SK-N-SH treated with all-trans-retinoic acid at 6 μM for 48 hours (cell line): ENCODE measurements around the gene ATP6V0B.

Experiments
- ATAC-seq: fragments of 200-7000 bp; cut with Tn5 transposase; 3 replicates; pipeline ENCODE4 v1.9.1; 2020; ENCODE audit warnings: mild to moderate bottlenecking, moderate library complexity
- ARNTL ChIP-seq: fragments of 450-650 bp; formaldehyde crosslinking; IDR thresholded peaks from 2 replicates; pipeline ENCODE4 v1.5.0; 2020; ENCODE audit warnings: low read depth, mild to moderate bottlenecking, moderate library complexity, borderline replicate concordance
- BACH2 ChIP-seq: fragments of 250-450 bp; sonication (Bioruptor Pico); IDR thresholded peaks from 2 replicates; pipeline ENCODE4 v1.9.0; 2021; ENCODE audit warnings: mild to moderate bottlenecking, borderline replicate concordance
- CREB5 ChIP-seq: fragments of 250-450 bp; sonication (Bioruptor Pico); IDR thresholded peaks from 2 replicates; pipeline ENCODE4 v1.5.1; 2020; ENCODE audit warnings: low read depth, mild to moderate bottlenecking, moderate library complexity
- CSDC2 ChIP-seq: fragments of 250-450 bp; sonication (Bioruptor Pico); IDR thresholded peaks from 2 replicates; pipeline ENCODE4 v1.5.0; 2020; ENCODE audit warnings: mild to moderate bottlenecking, moderate library complexity
- CSRNP3 ChIP-seq: fragments of 250-450 bp; sonication (Bioruptor Pico); IDR thresholded peaks from 2 replicates; pipeline ENCODE4 v1.5.1; 2021; ENCODE audit warnings: mild to moderate bottlenecking, moderate library complexity
- ESRRG ChIP-seq: fragments of 250-450 bp; sonication (Bioruptor Pico); IDR thresholded peaks from 2 replicates; pipeline ENCODE4 v1.6.1; 2021; ENCODE audit warnings: mild to moderate bottlenecking
- GLIS3 ChIP-seq: fragments of 250-450 bp; sonication (Bioruptor Pico); IDR thresholded peaks from 2 replicates; pipeline ENCODE4 v1.5.0; 2020; ENCODE audit warnings: mild to moderate bottlenecking, moderate library complexity
- ISL1 ChIP-seq: fragments of 250-450 bp; sonication (Bioruptor Pico); IDR thresholded peaks from 2 replicates; pipeline ENCODE4 v2.1.2; 2022; ENCODE audit warnings: mild to moderate bottlenecking, moderate library complexity
- OSR1 ChIP-seq: fragments of 250-450 bp; sonication (Bioruptor Pico); IDR thresholded peaks from 2 replicates; pipeline ENCODE4 v1.8.0; 2022; ENCODE audit warnings: moderate library complexity, mild to moderate bottlenecking, inconsistent platforms
- PATZ1 ChIP-seq: fragments of 250-450 bp; sonication (Bioruptor Pico); IDR thresholded peaks from 2 replicates; pipeline ENCODE4 v1.8.0; 2020; ENCODE audit warnings: mild to moderate bottlenecking, moderate library complexity, borderline replicate concordance
- POU6F1 ChIP-seq: fragments of 250-450 bp; sonication (Bioruptor Pico); IDR thresholded peaks from 2 replicates; pipeline ENCODE4 v1.8.0; 2021; ENCODE audit warnings: low read depth, mild to moderate bottlenecking, moderate library complexity, borderline replicate concordance
- PPARA ChIP-seq: fragments of 250-450 bp; sonication (Bioruptor Pico); IDR thresholded peaks from 2 replicates; pipeline ENCODE4 v1.5.0; 2020; ENCODE audit warnings: mild to moderate bottlenecking, borderline replicate concordance
- RARB ChIP-seq: fragments of 250-450 bp; sonication (Bioruptor Pico); IDR thresholded peaks from 2 replicates; pipeline ENCODE4 v1.8.0; 2021; ENCODE audit warnings: mild to moderate bottlenecking, moderate library complexity
- SNAI2 ChIP-seq: fragments of 250-450 bp; sonication (Bioruptor Pico); IDR thresholded peaks from 2 replicates; pipeline ENCODE4 v1.5.0; 2020; ENCODE audit warnings: mild to moderate bottlenecking, moderate library complexity
- TCF4 ChIP-seq: fragments of 250-450 bp; sonication (Bioruptor Pico); IDR thresholded peaks from 2 replicates; pipeline ENCODE4 v1.8.0; 2021; ENCODE audit warnings: mild to moderate bottlenecking, moderate library complexity, borderline replicate concordance
- TOX ChIP-seq: fragments of 250-450 bp; sonication (Bioruptor Pico); IDR thresholded peaks from 2 replicates; pipeline ENCODE4 v1.8.0; 2021; ENCODE audit warnings: mild to moderate bottlenecking, moderate library complexity, borderline replicate concordance
- TSHZ2 ChIP-seq: fragments of 250-450 bp; sonication (Bioruptor Pico); IDR thresholded peaks from 2 replicates; pipeline ENCODE4 v1.5.0; 2020; ENCODE audit warnings: mild to moderate bottlenecking, moderate library complexity
- ZC3H10 ChIP-seq: fragments of 250-450 bp; sonication (Bioruptor Pico); IDR thresholded peaks from 2 replicates; pipeline ENCODE4 v1.5.1; 2021; ENCODE audit warnings: mild to moderate bottlenecking, moderate library complexity
- ZFP3 ChIP-seq: fragments of 250-450 bp; sonication (Bioruptor Pico); IDR thresholded peaks from 2 replicates; pipeline ENCODE4 v1.5.0; 2020; ENCODE audit warnings: mild to moderate bottlenecking, moderate library complexity
- ZFP30 ChIP-seq: fragments of 450-650 bp; formaldehyde crosslinking; IDR thresholded peaks from 2 replicates; pipeline ENCODE4 v1.5.0; 2022; ENCODE audit warnings: mild to moderate bottlenecking, moderate library complexity
- ZNF565 ChIP-seq: fragments of 450-650 bp; formaldehyde crosslinking; conservative IDR thresholded peaks from 2 replicates; pipeline ENCODE4 v1.5.0; 2020; ENCODE audit warnings: low read depth, mild to moderate bottlenecking, moderate library complexity
- ZNF70 ChIP-seq: fragments of 450-650 bp; formaldehyde crosslinking; IDR thresholded peaks from 2 replicates; pipeline ENCODE4 v1.5.0; 2020; ENCODE audit warnings: mild to moderate bottlenecking, moderate library complexity

The ATP6V0B gene

GRCh38 chr1:43947061-43947873 is 27.5 kb upstream of the ATP6V0B start:
- no peak for TF ChIP-seq POU6F1 (CRISPR knock-in tag)
- no peak for TF ChIP-seq ZNF565 (CRISPR knock-in tag)
- TF ChIP-seq OSR1 (CRISPR knock-in tag): no peak
- TF ChIP-seq CSRNP3 (CRISPR knock-in tag): no peak
- TF ChIP-seq ESRRG (CRISPR knock-in tag): no peak
- TF ChIP-seq ZC3H10 (CRISPR knock-in tag): no peak
- no peak for TF ChIP-seq BACH2
- no peak for TF ChIP-seq TSHZ2 (CRISPR knock-in tag)
- TF ChIP-seq RARB (CRISPR knock-in tag): no peak
- TF ChIP-seq CREB5 (CRISPR knock-in tag): no peak
- no peak for TF ChIP-seq TCF4 (CRISPR knock-in tag)
- TF ChIP-seq ZFP30 (CRISPR knock-in tag): no peak
- no peak for TF ChIP-seq ZFP3 (CRISPR knock-in tag)
- no peak for TF ChIP-seq ISL1 (CRISPR knock-in tag)
- TF ChIP-seq ZNF70 (CRISPR knock-in tag): no peak
- no peak for TF ChIP-seq TOX (CRISPR knock-in tag)
- TF ChIP-seq CSDC2: no peak
- no peak for TF ChIP-seq PATZ1 (CRISPR knock-in tag)
- TF ChIP-seq PPARA (CRISPR knock-in tag): no peak
- no peak for TF ChIP-seq ARNTL (CRISPR knock-in tag)
- peak; percentile 2; the same call in 2 of the 3 replicates for ATAC-seq

- ATAC-seq: no peak
- no peak for TF ChIP-seq GLIS3 (CRISPR knock-in tag)
- no peak for TF ChIP-seq PATZ1 (CRISPR knock-in tag)
- no peak for TF ChIP-seq ESRRG (CRISPR knock-in tag)
- TF ChIP-seq CREB5 (CRISPR knock-in tag): no peak
- no peak for TF ChIP-seq ISL1 (CRISPR knock-in tag)
- TF ChIP-seq ARNTL (CRISPR knock-in tag): no peak
- no peak for TF ChIP-seq OSR1 (CRISPR knock-in tag)
- TF ChIP-seq BACH2: no peak
- no peak for TF ChIP-seq POU6F1 (CRISPR knock-in tag)
- TF ChIP-seq ZFP3 (CRISPR knock-in tag): no peak
- TF ChIP-seq SNAI2 (CRISPR knock-in tag): no peak
- no peak for TF ChIP-seq ZNF565 (CRISPR knock-in tag)
- no peak for TF ChIP-seq TOX (CRISPR knock-in tag)
- TF ChIP-seq ZNF70 (CRISPR knock-in tag): no peak
These were observed 26.8 kb upstream of the ATP6V0B start for GRCh38 chr1:43947874-43948437.
